H1 (cell line): Measurements from ENCODE around the gene CRIP1. TPM values are rescaled to one million over a fixed set of nuclear protein-coding genes. Genes with fewer than 3 reads are reported as not detected.
A peak's percentile ranks its signal among the peaks of the same experiment; 100 is the strongest.

Experiments
- CTCF ChIA-PET: fragments of 300-600 bp; sonication (Branson Sonifier 250); formaldehyde crosslinking; loops from one replicate; lab custom pipeline; 2021; ENCODE audit not compliant: partially characterized antibody; lab: Charles Lee
- POLR2A ChIA-PET: fragments of 300-600 bp; sonication (Branson Sonifier 250); formaldehyde crosslinking; loops from one replicate; lab custom pipeline; 2021; ENCODE audit warnings: inconsistent platforms; ENCODE audit not compliant: partially characterized antibody; lab: Charles Lee
- DNase-seq, 2 experiments: peaks; one replicate each; pipeline versions ENCODE4 v3.0.0 to v3.0.0-alpha.2; 2010 to 2022; ENCODE audit warnings: low spot score in 2 of 2, low read depth in 1 of 2, mixed read lengths in 1 of 2
- FAIRE-seq: peaks from 2 replicates; lab custom pipeline; 2011; peaks lifted over from hg19 to GRCh38; lab: Jason Lieb, UNC
- H2AFZ ChIP-seq: 2 replicates; pipeline ENCODE4 v1.8.1; 2012; ENCODE audit warnings: low read length, inconsistent platforms
- H2AK5ac ChIP-seq: 2 replicates; pipeline ENCODE4 v1.6.1; 2013; ENCODE audit warnings: low read depth, low read length
- H2BK120ac ChIP-seq: replicated peaks from 2 replicates; pipeline ENCODE3; 2013; ENCODE audit warnings: low read depth, low read length, inconsistent platforms
- H2BK12ac ChIP-seq: 2 replicates; pipeline ENCODE4 v1.6.1; 2013; ENCODE audit warnings: low read depth, low read length
- H2BK15ac ChIP-seq: 2 replicates; pipeline ENCODE4 v1.6.1; 2013; ENCODE audit warnings: low read length
- H2BK20ac ChIP-seq: 2 replicates; pipeline ENCODE4 v1.6.1; 2013; ENCODE audit warnings: low read length
- H2BK5ac ChIP-seq: 2 replicates; pipeline ENCODE4 v1.6.1; 2013; ENCODE audit warnings: low read depth, low read length
- H3K14ac ChIP-seq: 2 replicates; pipeline ENCODE4 v1.6.1; 2013; ENCODE audit warnings: inconsistent platforms; ENCODE audit not compliant: insufficient read length
- H3K18ac ChIP-seq: 2 replicates; pipeline ENCODE4 v1.6.1; 2013; ENCODE audit warnings: low read length; ENCODE audit errors: extremely low read depth
- H3K23ac ChIP-seq: 2 replicates; pipeline ENCODE4 v1.6.1; 2013; ENCODE audit warnings: inconsistent platforms; ENCODE audit not compliant: insufficient read length
- H3K23me2 ChIP-seq: 2 replicates; pipeline ENCODE4 v1.6.1; 2013; ENCODE audit warnings: low read depth, low read length
- H3K27ac ChIP-seq: 2 replicates; pipeline ENCODE4 v1.6.1; 2011; ENCODE audit warnings: low read depth, low read length, inconsistent platforms
- H3K27me3 ChIP-seq, 4 experiments: replicated peaks in 1 of 4; 1 replicate in 1 of 4; 2 replicates in 3 of 4; pipeline versions ENCODE4 v1.6.1 to v1.8.1; 2011 to 2013; ENCODE audit warnings: low read length in 3 of 4, mild to moderate bottlenecking in 3 of 4, inconsistent platforms in 2 of 4, mixed read lengths in 2 of 4, moderate library complexity in 1 of 4; ENCODE audit not compliant: control insufficient read depth in 3 of 4, insufficient read depth in 3 of 4; ENCODE audit errors: extremely low read depth in 1 of 4
- H3K36me3 ChIP-seq, 4 experiments: 2 replicates each; pipeline versions ENCODE4 v1.6.1 to v1.8.1; 2011 to 2013; ENCODE audit warnings: mild to moderate bottlenecking in 4 of 4, low read length in 3 of 4, moderate library complexity in 2 of 4, control low read depth in 1 of 4, inconsistent platforms in 1 of 4; ENCODE audit not compliant: insufficient read depth in 4 of 4, control insufficient read depth in 2 of 4
- H3K4ac ChIP-seq: replicated peaks from 2 replicates; pipeline ENCODE3; 2013; ENCODE audit warnings: low read length, low read depth, mixed read lengths, inconsistent platforms; ENCODE audit not compliant: insufficient read length
- H3K4me1 ChIP-seq, 4 experiments: replicated peaks in 1 of 4; 1 replicate in 1 of 4; 2 replicates in 3 of 4; pipeline versions ENCODE4 v1.6.1 to v1.8.1; 2011 to 2013; ENCODE audit warnings: low read length in 3 of 4, inconsistent platforms in 2 of 4, mixed read lengths in 1 of 4; ENCODE audit not compliant: insufficient read depth in 4 of 4, control insufficient read depth in 3 of 4
- H3K4me2 ChIP-seq, 2 experiments: 2 replicates each; pipeline versions ENCODE4 v1.6.1 to v1.8.1; 2011 to 2013; ENCODE audit warnings: low read depth in 2 of 2, low read length in 2 of 2, control low read depth in 1 of 2, inconsistent platforms in 1 of 2, mild to moderate bottlenecking in 1 of 2; ENCODE audit not compliant: insufficient read depth in 1 of 2
- H3K4me3 ChIP-seq, 4 experiments: fragments of 200-600, 300-600 bp in 1 of 4; sonication (generic), shearing (Covaris generic), sonication (Bioruptor Twin) in 1 of 4; 2 replicates each; pipeline versions ENCODE4 v1.5.1 to v1.8.1; 2011 to 2016; ENCODE audit warnings: low read length in 4 of 4, low read depth in 3 of 4, control low read depth in 2 of 4, inconsistent platforms in 2 of 4, mild to moderate bottlenecking in 2 of 4, mixed read lengths in 1 of 4, moderate library complexity in 1 of 4; ENCODE audit not compliant: insufficient read depth in 2 of 4; ENCODE audit errors: extremely low read depth in 1 of 4
- H3K56ac ChIP-seq: replicated peaks from 2 replicates; pipeline ENCODE3; 2013; ENCODE audit warnings: low read depth, mild to moderate bottlenecking, mixed read lengths, low read length, inconsistent platforms; ENCODE audit not compliant: insufficient read length
- H3K79me1 ChIP-seq: 2 replicates; pipeline ENCODE4 v1.6.1; 2013; ENCODE audit warnings: low read depth, low read length, control low read depth
- H3K79me2 ChIP-seq, 2 experiments: 2 replicates each; pipeline versions ENCODE4 v1.6.1 to v1.8.1; 2012 to 2013; ENCODE audit warnings: low read length in 2 of 2, mild to moderate bottlenecking in 2 of 2, inconsistent platforms in 1 of 2; ENCODE audit not compliant: insufficient read depth in 2 of 2, control insufficient read depth in 1 of 2
- H3K9ac ChIP-seq, 4 experiments: replicated peaks in 1 of 4; 1 replicate in 1 of 4; 2 replicates in 3 of 4; pipeline versions ENCODE4 v1.6.1 to v1.8.1; 2011 to 2013; ENCODE audit warnings: low read depth in 3 of 4, low read length in 3 of 4, control low read depth in 2 of 4, mild to moderate bottlenecking in 2 of 4, moderate library complexity in 2 of 4, inconsistent platforms in 1 of 4; ENCODE audit errors: extremely low read depth in 1 of 4
- H3K9me3 ChIP-seq, 2 experiments: 2 replicates each; pipeline versions ENCODE4 v1.6.1 to v1.8.1; 2012 to 2013; ENCODE audit warnings: mild to moderate bottlenecking in 2 of 2, moderate library complexity in 2 of 2, control low read depth in 1 of 2, inconsistent platforms in 1 of 2, low read depth in 1 of 2, low read length in 1 of 2, mixed read lengths in 1 of 2; ENCODE audit not compliant: insufficient read depth in 2 of 2
- H4K20me1 ChIP-seq, 2 experiments: replicated peaks in 1 of 2; 2 replicates each; pipeline versions ENCODE3 to v1.8.1; 2011 to 2013; ENCODE audit warnings: inconsistent platforms in 2 of 2, low read length in 2 of 2, mild to moderate bottlenecking in 1 of 2; ENCODE audit not compliant: insufficient read depth in 2 of 2, control insufficient read depth in 1 of 2
- H4K5ac ChIP-seq: 2 replicates; pipeline ENCODE4 v1.6.1; 2013; ENCODE audit warnings: low read length, low read depth, mixed read lengths, inconsistent platforms; ENCODE audit not compliant: insufficient read length
- H4K8ac ChIP-seq: 2 replicates; pipeline ENCODE4 v1.8.0; 2013; ENCODE audit warnings: mild to moderate bottlenecking, moderate library complexity, low read length, inconsistent platforms; ENCODE audit not compliant: insufficient read depth; ENCODE audit errors: extremely low read depth
- H4K91ac ChIP-seq: replicated peaks from 2 replicates; pipeline ENCODE3; 2013; ENCODE audit warnings: low read length, mixed read lengths, inconsistent platforms; ENCODE audit not compliant: insufficient read length
- CTCF ChIP-seq, 3 experiments: IDR thresholded peaks; 1 replicate in 2 of 3; 2 replicates in 1 of 3; pipeline versions ENCODE4 v1.5.1 to v1.6.1; 2011; ENCODE audit warnings: low read length in 3 of 3, mild to moderate bottlenecking in 3 of 3, inconsistent platforms in 2 of 3, low read depth in 1 of 3, moderate library complexity in 1 of 3; ENCODE audit not compliant: insufficient read depth in 1 of 3; ENCODE audit errors: control extremely low read depth in 1 of 3
- HDAC6 ChIP-seq: IDR thresholded peaks from one replicate; pipeline ENCODE4 v1.7.1; 2012; ENCODE audit warnings: low read depth, mild to moderate bottlenecking, inconsistent platforms, low read length, moderate library complexity
- PHF8 ChIP-seq: fragments of 200-600 bp; sonication (generic); conservative IDR thresholded peaks from 2 replicates; pipeline ENCODE4 v1.7.1; 2012; ENCODE audit warnings: low read depth, mild to moderate bottlenecking, inconsistent platforms, low read length, moderate library complexity
- POLR2AphosphoS5 ChIP-seq: IDR thresholded peaks from 2 replicates; pipeline ENCODE4 v1.6.1; 2011; ENCODE audit warnings: low read depth, low read length
- SIRT6 ChIP-seq: IDR thresholded peaks from one replicate; pipeline ENCODE4 v1.7.1; 2012; ENCODE audit warnings: low read length, inconsistent platforms
- TCF12 ChIP-seq: IDR thresholded peaks from 2 replicates; pipeline ENCODE4 v1.6.1; 2011; ENCODE audit warnings: low read depth, mild to moderate bottlenecking, low read length
- WGBS, 2 experiments: shearing (Covaris generic) in 1 of 2; methylation state at CpG; one replicate each; pipeline versions ENCODE4 v1.1.6 to v1.1.7; 2013 to 2015; ENCODE audit warnings: low lambda C conversion rate in 2 of 2, mixed read lengths in 2 of 2, inconsistent platforms in 1 of 2, low coverage in 1 of 2, missing lambda C conversion rate in 1 of 2; ENCODE audit not compliant: insufficient replicate concordance in 2 of 2, insufficient coverage in 1 of 2, insufficient read length in 1 of 2; ENCODE audit errors: extremely low coverage in 1 of 2, missing lambda C conversion rate in 1 of 2; 5-methylcytosine and 5-hydroxymethylcytosine counted together
- polyA plus RNA-seq, 7 experiments: library from polyadenylated mRNA; depleted of rRNA in 3 of 7; stranded (reverse) in 5 of 7; unstranded in 2 of 7; fragments of >200 nt in 5 of 7; fragments of 200-250 nt in 2 of 7; gene quantifications; 1 replicate in 5 of 7; 2 replicates in 1 of 7; 4 replicates in 1 of 7; pipeline versions ENCODE4 v1.2.1 to v1.2.3, GENCODE V29; 2011 to 2013; ENCODE audit warnings: missing spikeins in 2 of 7, mixed read lengths in 2 of 7
- total RNA-seq: library from RNA; stranded (reverse); fragmentation: NEBNext Ultra II Directional; extraction: Animal tissue kit (Norgen Biotek cat#: 25700); gene quantifications from 2 replicates; pipeline ENCODE4 v1.2.1, GENCODE V29; 2021

CRIP1 gene
- total and polyA plus RNA-seq, 2 of the 8 experiments (the other 6 are each of a cell fraction or from before 2014, with no cell fraction given) = 1.2 to 2.2 TPM

- Histone ChIP-seq H4K8ac (no peak overlapping the region), H3K79me1 (no peaks in the 10 kb centered on the region), H2BK120ac (no peak overlapping the region), H3K79me2 (no peaks in the 10 kb centered on the region), H3K4me3 (no peak overlapping the region), H3K4ac (no peak overlapping the region), H3K36me3 (no peaks in the 10 kb centered on the region; a peak in 2 of 8 replicates), H3K9me3 (no peaks in the 10 kb centered on the region), H2BK12ac (no peak overlapping the region), H3K56ac (no peak overlapping the region), H3K9ac (no peak overlapping the region; a peak in 1 of 7 replicates), H3K27ac (no peak overlapping the region), H4K20me1 (peaks cover 0 to 10% of the 10 kb centered on the region in 2 experiments), H4K91ac (no peak overlapping the region), H3K4me1 (peaks cover 0 to 5% (median 2%) of the 10 kb centered on the region in 4 experiments; a peak in 4 of 7 replicates), H3K23ac (no peak overlapping the region), H3K23me2 (peaks cover 5% of the 10 kb centered on the region; the same call in 1 of the 2 replicates), H2BK5ac (no peak overlapping the region), H2BK15ac (no peak overlapping the region), H3K4me2 (no peak overlapping the region), H2AK5ac (no peak overlapping the region), H3K14ac (no peak overlapping the region), H4K5ac (no peak overlapping the region), H3K18ac (no peak overlapping the region), H2AFZ (no peak overlapping the region)
- CTCF ChIA-PET = interaction anchor here (1.1 to 2.2 kb wide), 5 partner anchors 12 to 122 kb away, joined by 3 to 15 read pairs (median 4); no protein-coding TSS in a partner anchor
- POLR2A ChIA-PET = interaction anchor here (1.0 to 1.3 kb wide), 3 partner anchors 8 to 9 kb away, joined by 3 read pairs; no protein-coding TSS in a partner anchor
- FAIRE-seq = no peak
- WGBS, 2 experiments = 88% methylated on average over 20 of the region's 20 CpGs; no CpG with 5 or more reads in 1 of the 2 experiments
- no peak for TF ChIP-seq SIRT6
- no peak for TF ChIP-seq PHF8
- no peak for TF ChIP-seq POLR2AphosphoS5
- no peak for TF ChIP-seq HDAC6
- TF ChIP-seq TCF12 = no peak
- peak in 1 of 3 experiments; percentile 3; a peak in 1 of 4 replicates for TF ChIP-seq CTCF (IDR thresholded peaks at IDR 0.05; ENCODE audit: control extremely low read depth in 1 of 3, insufficient read depth in 1 of 3, low read depth in 1 of 3, low read length in 3 of 3)
- TF ChIP-seq, all 59 proteins: peak for 1
- Histone ChIP-seq H2BK20ac (no peak overlapping the region), H3K27me3 (peaks cover under 1 to 9% (median 8%) of the 10 kb centered on the region in 4 experiments)
- no peak for DNase-seq
Measured at GRCh38 chr14:105492971-105493871, 6.5 kb downstream of the CRIP1 start.
